HCT116 (cell line): ENCODE results near the gene TMEM217. TPM values are rescaled to one million over a fixed set of nuclear protein-coding genes. Genes with fewer than 3 reads are reported as not detected.

Source experiments
- ATAC-seq: fragments of 200-7000 bp; cut with Tn5 transposase; 2 replicates; pipeline ENCODE4 v1.9.1; 2020; ENCODE audit warnings: mild to moderate bottlenecking, moderate library complexity
- BruUV-seq: library from RNA; stranded (reverse); fragments of 400-500 nt; replicated peaks from 2 replicates; lab custom pipeline; 2021; lab: Mats Ljungman, UMichigan
- CTCF ChIA-PET: fragments of 300-600 bp; sonication (Branson Sonifier 250); formaldehyde crosslinking; loops from one replicate; lab custom pipeline; 2021; ENCODE audit warnings: antibody characterized with exemption; lab: Charles Lee
- POLR2A ChIA-PET: fragments of 300-600, 350-600 bp; sonication (Branson Sonifier 250); formaldehyde crosslinking; loops from one replicate; lab custom pipeline; 2021; ENCODE audit warnings: antibody characterized with exemption; lab: Charles Lee
- RAD21 ChIA-PET, 2 experiments: fragments of 300-600 bp; sonication (Branson Sonifier 250); formaldehyde crosslinking; loops; one replicate each; lab custom pipeline; 2023; ENCODE audit warnings: low total read pairs in 2 of 2; ENCODE audit not compliant: uncharacterized antibody in 2 of 2, unreplicated experiment in 2 of 2, low non-redundant PET in 1 of 2; lab: Charles Lee
- DNase-seq: peaks from one replicate; pipeline ENCODE4 v3.0.0-alpha.2; 2010; ENCODE audit warnings: low read depth, low spot score
- H2AFZ ChIP-seq: fragments of 200-600 bp; shearing (Covaris generic), sonication (generic); 2 replicates; pipeline ENCODE4 v1.6.1; 2017; ENCODE audit warnings: low read depth, mixed run types, mixed read lengths, antibody characterized with exemption, low read length; ENCODE audit not compliant: poor library complexity, severe bottlenecking
- H3K27ac ChIP-seq: 2 replicates; pipeline ENCODE4 v1.5.1; 2012; ENCODE audit warnings: low read depth, low read length
- H3K27me3 ChIP-seq: fragments of 200-600 bp; sonication (generic); 2 replicates; pipeline ENCODE4 v1.6.1; 2016; ENCODE audit warnings: mixed run types, low read length, mixed read lengths; ENCODE audit not compliant: insufficient read depth
- H3K36me3 ChIP-seq, 2 experiments: fragments of 200-500 bp in 1 of 2; fragments of 200-600 bp in 1 of 2; sonication (Bioruptor generic) in 1 of 2; sonication (generic) in 1 of 2; 2 replicates each; pipeline versions ENCODE4 v1.5.1 to v1.6.1; 2014 to 2016; ENCODE audit warnings: low read length in 2 of 2, inconsistent platforms in 1 of 2, mixed read lengths in 1 of 2, mixed run types in 1 of 2; ENCODE audit not compliant: insufficient read depth in 2 of 2, control insufficient read depth in 1 of 2
- H3K4me1 ChIP-seq, 2 experiments: fragments of 200-600 bp in 1 of 2; sonication (generic) in 1 of 2; 2 replicates each; pipeline versions ENCODE4 v1.5.1 to v1.6.1; 2012 to 2017; ENCODE audit warnings: low read length in 2 of 2, inconsistent platforms in 1 of 2, mild to moderate bottlenecking in 1 of 2, mixed read lengths in 1 of 2, mixed run types in 1 of 2, moderate library complexity in 1 of 2; ENCODE audit not compliant: insufficient read depth in 2 of 2, control insufficient read depth in 1 of 2
- H3K4me2 ChIP-seq: fragments of 200-600 bp; sonication (generic); 2 replicates; pipeline ENCODE4 v1.6.1; 2017; ENCODE audit warnings: mixed run types, low read length, mixed read lengths
- H3K4me3 ChIP-seq, 2 experiments: fragments of 200-600 bp in 1 of 2; sonication (generic) in 1 of 2; replicated peaks in 1 of 2; 2 replicates each; pipeline ENCODE4 v1.5.1; 2011 to 2016; ENCODE audit warnings: low read length in 2 of 2, control low read depth in 1 of 2, low read depth in 1 of 2, mild to moderate bottlenecking in 1 of 2, mixed read lengths in 1 of 2, mixed run types in 1 of 2
- H3K79me2 ChIP-seq: fragments of 200-600 bp; sonication (generic); 2 replicates; pipeline ENCODE4 v1.6.1; 2017; ENCODE audit warnings: mild to moderate bottlenecking, mixed run types, low read length, moderate library complexity, mixed read lengths; ENCODE audit not compliant: insufficient read depth
- H3K9ac ChIP-seq: fragments of 200-600 bp; sonication (generic); 2 replicates; pipeline ENCODE4 v1.6.1; 2016; ENCODE audit warnings: low read length, mixed read lengths
- H3K9me2 ChIP-seq: fragments of 200-600 bp; sonication (generic), shearing (Covaris generic); 2 replicates; pipeline ENCODE4 v1.6.1; 2017; ENCODE audit warnings: mixed run types, mild to moderate bottlenecking, moderate library complexity; ENCODE audit not compliant: insufficient read depth
- H3K9me3 ChIP-seq, 2 experiments: fragments of 200-500 bp in 1 of 2; fragments of 200-600 bp in 1 of 2; sonication (Bioruptor generic) in 1 of 2; sonication (generic) in 1 of 2; 2 replicates each; pipeline ENCODE4 v1.6.1; 2014 to 2017; ENCODE audit warnings: low read length in 2 of 2, mixed read lengths in 2 of 2, inconsistent platforms in 1 of 2, low read depth in 1 of 2, mild to moderate bottlenecking in 1 of 2, mixed run types in 1 of 2, moderate library complexity in 1 of 2; ENCODE audit not compliant: control insufficient read depth in 1 of 2, insufficient read depth in 1 of 2
- H4K20me1 ChIP-seq: fragments of 200-600 bp; sonication (generic), shearing (Covaris generic); 2 replicates; pipeline ENCODE4 v1.6.1; 2017; ENCODE audit warnings: mixed run types, mild to moderate bottlenecking, moderate library complexity; ENCODE audit not compliant: insufficient read depth
- CBX3 ChIP-seq: IDR thresholded peaks from 2 replicates; pipeline ENCODE4 v1.6.1; 2012; ENCODE audit warnings: low read depth
- CEBPB ChIP-seq: IDR thresholded peaks from 2 replicates; pipeline ENCODE4 v1.6.1; 2012; ENCODE audit warnings: low read depth
- EGR1 ChIP-seq: IDR thresholded peaks from 2 replicates; pipeline ENCODE4 v1.6.1; 2012; ENCODE audit warnings: low read depth
- ELF1 ChIP-seq: IDR thresholded peaks from 2 replicates; pipeline ENCODE4 v1.6.1; 2012; ENCODE audit warnings: low read depth, borderline replicate concordance
- EZH2phosphoT487 ChIP-seq: fragments of 200-600 bp; IDR thresholded peaks from 2 replicates; pipeline ENCODE4 v1.6.1; 2018; ENCODE audit warnings: antibody characterized with exemption, borderline replicate concordance
- FOSL1 ChIP-seq: IDR thresholded peaks from 2 replicates; pipeline ENCODE4 v1.6.1; 2012; ENCODE audit warnings: low read depth
- POLR2A ChIP-seq: IDR thresholded peaks from 2 replicates; pipeline ENCODE4 v1.7.0; 2011; ENCODE audit warnings: borderline replicate concordance; ENCODE audit not compliant: insufficient read depth, insufficient read length; ENCODE audit errors: extremely low read depth
- RAD21 ChIP-seq: IDR thresholded peaks from 2 replicates; pipeline ENCODE4 v1.6.1; 2012; ENCODE audit warnings: low read depth, mild to moderate bottlenecking
- SP1 ChIP-seq: IDR thresholded peaks from 2 replicates; pipeline ENCODE4 v1.6.1; 2012; ENCODE audit warnings: low read depth
- SRF ChIP-seq: IDR thresholded peaks from 2 replicates; pipeline ENCODE4 v1.6.1; 2012; ENCODE audit warnings: low read depth
- TCF7L2 ChIP-seq: IDR thresholded peaks from 2 replicates; pipeline ENCODE4 v1.7.0; 2011; ENCODE audit warnings: borderline replicate concordance, inconsistent platforms; ENCODE audit not compliant: insufficient read depth, insufficient read length; ENCODE audit errors: extremely low read depth
- YY1 ChIP-seq: IDR thresholded peaks from 2 replicates; pipeline ENCODE4 v1.6.1; 2011; ENCODE audit warnings: low read length, low read depth, moderate library complexity, mild to moderate bottlenecking; ENCODE audit not compliant: insufficient replicate concordance; ENCODE audit errors: extremely low read depth
- ZFX ChIP-seq: fragments of 450-650 bp; IDR thresholded peaks from 2 replicates; pipeline ENCODE4 v1.6.1; 2017
- ZNF274 ChIP-seq: fragments of 200-500 bp; sonication (Bioruptor generic); IDR thresholded peaks from 2 replicates; pipeline ENCODE4 v1.6.1; 2014; ENCODE audit warnings: mild to moderate bottlenecking, low read depth, low read length, inconsistent platforms
- intact Hi-C: fragments of 100-400 bp; cut with micrococcal nuclease; formaldehyde crosslinking; loops from 2 replicates; pipeline ENCODE4 v1.10.0; 2022
- total RNA-seq: library from RNA; stranded (reverse); gene quantifications from one replicate; pipeline ENCODE4 v1.2.1, GENCODE V29; 2021; ENCODE audit not compliant: unreplicated experiment
- TF ChIP-seq, protein P1 (sequence below): IDR thresholded peaks from 2 replicates; pipeline ENCODE4 v1.6.1; 2012
- TF ChIP-seq, protein P2 (sequence below): IDR thresholded peaks from 2 replicates; pipeline ENCODE4 v1.6.1; 2012; ENCODE audit warnings: low read depth
- TF ChIP-seq, protein P3 (sequence below), 3 experiments: fragments of 200-600 bp in 1 of 3; sonication (generic) in 1 of 3; IDR thresholded peaks in 2 of 3; conservative IDR thresholded peaks in 1 of 3; 2 replicates each; pipeline ENCODE4 v1.5.1; 2012 to 2017; ENCODE audit warnings: low read depth in 2 of 3, low read length in 2 of 3, antibody characterized with exemption in 1 of 3, borderline replicate concordance in 1 of 3, control low read depth in 1 of 3, mild to moderate bottlenecking in 1 of 3, mixed read lengths in 1 of 3, mixed run types in 1 of 3, moderate library complexity in 1 of 3; ENCODE audit not compliant: insufficient read depth in 1 of 3

The TMEM217 gene
- total RNA-seq, 1 experiment from 2014 or later: 0.98 TPM

GRCh38 chr6:37302086-37302686 is 44.2 kb upstream of the TMEM217 start:
- H3K9ac ChIP-seq: no peak overlapping the region
- no peaks in the 10 kb centered on the region for H3K9me3 ChIP-seq
- DNase-seq (no peak), ATAC-seq (no peak)
- no peak overlapping the region for H3K4me2 ChIP-seq
- intact Hi-C loops: no loop called here
- no peaks in the 10 kb centered on the region for H3K27me3 ChIP-seq
- H3K27ac ChIP-seq: no peak overlapping the region
- RAD21 ChIA-PET: no interaction called here
- CTCF ChIA-PET: no interaction called here
- TF ChIP-seq EGR1: no peak
- no peak for TF ChIP-seq ZNF274
- no peak for TF ChIP-seq TCF7L2
- TF ChIP-seq SRF: no peak
- TF ChIP-seq FOSL1: no peak
- TF ChIP-seq SP1: no peak
- TF ChIP-seq, protein P1, sequence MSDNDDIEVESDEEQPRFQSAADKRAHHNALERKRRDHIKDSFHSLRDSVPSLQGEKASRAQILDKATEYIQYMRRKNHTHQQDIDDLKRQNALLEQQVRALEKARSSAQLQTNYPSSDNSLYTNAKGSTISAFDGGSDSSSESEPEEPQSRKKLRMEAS: no peak
- TF ChIP-seq, protein P2, sequence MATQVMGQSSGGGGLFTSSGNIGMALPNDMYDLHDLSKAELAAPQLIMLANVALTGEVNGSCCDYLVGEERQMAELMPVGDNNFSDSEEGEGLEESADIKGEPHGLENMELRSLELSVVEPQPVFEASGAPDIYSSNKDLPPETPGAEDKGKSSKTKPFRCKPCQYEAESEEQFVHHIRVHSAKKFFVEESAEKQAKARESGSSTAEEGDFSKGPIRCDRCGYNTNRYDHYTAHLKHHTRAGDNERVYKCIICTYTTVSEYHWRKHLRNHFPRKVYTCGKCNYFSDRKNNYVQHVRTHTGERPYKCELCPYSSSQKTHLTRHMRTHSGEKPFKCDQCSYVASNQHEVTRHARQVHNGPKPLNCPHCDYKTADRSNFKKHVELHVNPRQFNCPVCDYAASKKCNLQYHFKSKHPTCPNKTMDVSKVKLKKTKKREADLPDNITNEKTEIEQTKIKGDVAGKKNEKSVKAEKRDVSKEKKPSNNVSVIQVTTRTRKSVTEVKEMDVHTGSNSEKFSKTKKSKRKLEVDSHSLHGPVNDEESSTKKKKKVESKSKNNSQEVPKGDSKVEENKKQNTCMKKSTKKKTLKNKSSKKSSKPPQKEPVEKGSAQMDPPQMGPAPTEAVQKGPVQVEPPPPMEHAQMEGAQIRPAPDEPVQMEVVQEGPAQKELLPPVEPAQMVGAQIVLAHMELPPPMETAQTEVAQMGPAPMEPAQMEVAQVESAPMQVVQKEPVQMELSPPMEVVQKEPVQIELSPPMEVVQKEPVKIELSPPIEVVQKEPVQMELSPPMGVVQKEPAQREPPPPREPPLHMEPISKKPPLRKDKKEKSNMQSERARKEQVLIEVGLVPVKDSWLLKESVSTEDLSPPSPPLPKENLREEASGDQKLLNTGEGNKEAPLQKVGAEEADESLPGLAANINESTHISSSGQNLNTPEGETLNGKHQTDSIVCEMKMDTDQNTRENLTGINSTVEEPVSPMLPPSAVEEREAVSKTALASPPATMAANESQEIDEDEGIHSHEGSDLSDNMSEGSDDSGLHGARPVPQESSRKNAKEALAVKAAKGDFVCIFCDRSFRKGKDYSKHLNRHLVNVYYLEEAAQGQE: no peak
- no peak for TF ChIP-seq ELF1
- no peak for TF ChIP-seq YY1
- no peak for TF ChIP-seq ZFX
- TF ChIP-seq, protein P3, sequence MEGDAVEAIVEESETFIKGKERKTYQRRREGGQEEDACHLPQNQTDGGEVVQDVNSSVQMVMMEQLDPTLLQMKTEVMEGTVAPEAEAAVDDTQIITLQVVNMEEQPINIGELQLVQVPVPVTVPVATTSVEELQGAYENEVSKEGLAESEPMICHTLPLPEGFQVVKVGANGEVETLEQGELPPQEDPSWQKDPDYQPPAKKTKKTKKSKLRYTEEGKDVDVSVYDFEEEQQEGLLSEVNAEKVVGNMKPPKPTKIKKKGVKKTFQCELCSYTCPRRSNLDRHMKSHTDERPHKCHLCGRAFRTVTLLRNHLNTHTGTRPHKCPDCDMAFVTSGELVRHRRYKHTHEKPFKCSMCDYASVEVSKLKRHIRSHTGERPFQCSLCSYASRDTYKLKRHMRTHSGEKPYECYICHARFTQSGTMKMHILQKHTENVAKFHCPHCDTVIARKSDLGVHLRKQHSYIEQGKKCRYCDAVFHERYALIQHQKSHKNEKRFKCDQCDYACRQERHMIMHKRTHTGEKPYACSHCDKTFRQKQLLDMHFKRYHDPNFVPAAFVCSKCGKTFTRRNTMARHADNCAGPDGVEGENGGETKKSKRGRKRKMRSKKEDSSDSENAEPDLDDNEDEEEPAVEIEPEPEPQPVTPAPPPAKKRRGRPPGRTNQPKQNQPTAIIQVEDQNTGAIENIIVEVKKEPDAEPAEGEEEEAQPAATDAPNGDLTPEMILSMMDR (IDR thresholded peaks at IDR 0.05 in 2 of 3, conservative IDR thresholded peaks at IDR 0.05 in 1 of 3; ENCODE audit: borderline replicate concordance in 1 of 3, insufficient read depth in 1 of 3, low read depth in 2 of 3, low read length in 2 of 3): no peak
- no peak for TF ChIP-seq CEBPB
- no peak for TF ChIP-seq POLR2A
- TF ChIP-seq RAD21: no peak
- TF ChIP-seq CBX3: no peak
- TF ChIP-seq EZH2phosphoT487: no peak
- no peak overlapping the region for H2AFZ ChIP-seq
- H4K20me1 ChIP-seq: no peaks in the 10 kb centered on the region
- no TSS peak for BruUV-seq
- no peaks in the 10 kb centered on the region for H3K4me1 ChIP-seq
- no peak overlapping the region for H3K4me3 ChIP-seq
- H3K9me2 ChIP-seq: no peaks in the 10 kb centered on the region
- POLR2A ChIA-PET: no interaction called here
- H3K36me3 ChIP-seq: peaks cover 5 to 8% of the 10 kb centered on the region in 2 experiments; a peak in 2 of 4 replicates
- no peaks in the 10 kb centered on the region for H3K79me2 ChIP-seq
